Measurements from ENCODE around the gene ARL4D.
A peak's percentile ranks its signal among the peaks of the same experiment; 100 is the strongest.
"Not testable (repeated sequence)": the region's sequence is repeated elsewhere in the genome, so short reads cannot be mapped to it uniquely, and the experiment has no call there.

Gene ARL4D

GRCh38 chr17:43416998-43417890 lies 18.5 kb downstream of the ARL4D start:
- no peak overlapping the region for H3K4me3 ChIP-seq (ENCODE audit: low read depth, low read length)
- TF ChIP-seq CTCF (IDR thresholded peaks at IDR 0.05; ENCODE audit: low read depth, low read length): no peak

- no peak for TF ChIP-seq CTCF (IDR thresholded peaks at IDR 0.05; ENCODE audit: low read depth, low read length)
- no peak overlapping the region for H3K4me3 ChIP-seq (ENCODE audit: low read depth, low read length)
Measured at GRCh38 chr17:43418441-43419374, 19.9 kb downstream of the ARL4D start.

GRCh38 chr17:43419375-43419882 lies 20.6 kb downstream of the ARL4D start:
- not testable (repeated sequence) for H3K4me3 ChIP-seq (ENCODE audit: low read depth, low read length)

- TF ChIP-seq CTCF (IDR thresholded peaks at IDR 0.05; ENCODE audit: low read depth, low read length): no peak
- no peak overlapping the region for H3K4me3 ChIP-seq (ENCODE audit: low read depth, low read length)
Measured at GRCh38 chr17:43423777-43424455, 25.1 kb downstream of the ARL4D start.

- no peak overlapping the region for H3K4me3 ChIP-seq (ENCODE audit: low read depth, low read length)
- TF ChIP-seq CTCF (IDR thresholded peaks at IDR 0.05; ENCODE audit: low read depth, low read length): no peak
Measured at GRCh38 chr17:43427362-43428043, 28.7 kb downstream of the ARL4D start.

- TF ChIP-seq CTCF (IDR thresholded peaks at IDR 0.05; ENCODE audit: low read depth, low read length): peak; percentile 17; the same call in 1 of the 2 replicates
- H3K4me3 ChIP-seq (ENCODE audit: low read depth, low read length): no peak overlapping the region
Measured at GRCh38 chr17:43428524-43428923, 29.7 kb downstream of the ARL4D start.
